NCI-H146 treated with DMSO at 0.1 percent for 48 hours (cell line): Measurements from ENCODE around the gene USP40.

Experiments used
- DNase-seq: peaks from one replicate; lab custom pipeline; 2025; ENCODE audit not compliant: unreplicated experiment; lab: John Stamatoyannopoulos, UW

The USP40 gene

GRCh38 chr2:233462826-233463470 is 103.6 kb downstream of the USP40 start:
- no peak for DNase-seq

GRCh38 chr2:233462202-233462785 is 104.3 kb downstream of the USP40 start:
- DNase-seq, result no peak

- DNase-seq, result no peak
Observed at GRCh38 chr2:233461481-233461891, 105.1 kb downstream of the USP40 start.

GRCh38 chr2:233460726-233461441 is 105.7 kb downstream of the USP40 start:
- DNase-seq, result peak; percentile 1

GRCh38 chr2:233459426-233459825 is 107.2 kb downstream of the USP40 start:
- no peak for DNase-seq

GRCh38 chr2:233458826-233459225 is 107.8 kb downstream of the USP40 start:
- no peak for DNase-seq

- DNase-seq, result no peak
Observed at GRCh38 chr2:233458031-233458610, 108.5 kb downstream of the USP40 start.

- DNase-seq, result no peak
Observed at GRCh38 chr2:233457356-233457755, 109.2 kb downstream of the USP40 start.

- DNase-seq, result no peak
Observed at GRCh38 chr2:233456934-233457333, 109.6 kb downstream of the USP40 start.

- DNase-seq, result no peak
Observed at GRCh38 chr2:233456111-233456510, 110.5 kb downstream of the USP40 start.

- no peak for DNase-seq
Observed at GRCh38 chr2:233455491-233455890, 111.1 kb downstream of the USP40 start.

- no peak for DNase-seq
Observed at GRCh38 chr2:233455006-233455405, 111.6 kb downstream of the USP40 start.

GRCh38 chr2:233453916-233454315 is 112.7 kb downstream of the USP40 start:
- no peak for DNase-seq

GRCh38 chr2:233453111-233453915 is 113.3 kb downstream of the USP40 start:
- DNase-seq, result no peak

GRCh38 chr2:233451950-233452349 is 114.6 kb downstream of the USP40 start:
- no peak for DNase-seq

- no peak for DNase-seq
Observed at GRCh38 chr2:233450864-233451575, 115.6 kb downstream of the USP40 start.

- no peak for DNase-seq
Observed at GRCh38 chr2:233449921-233450863, 116.4 kb downstream of the USP40 start.

- no peak for DNase-seq
Observed at GRCh38 chr2:233449081-233449901, 117.3 kb downstream of the USP40 start.

GRCh38 chr2:233448575-233448974 is 118.0 kb downstream of the USP40 start:
- no peak for DNase-seq
